ENCODE data around the gene NLK. TPM values are rescaled to one million over a fixed set of nuclear protein-coding genes. Genes with fewer than 3 reads are reported as not detected.

Gene NLK
- total and polyA plus RNA-seq, 2 of the 13 experiments (the other 11 are each of a cell fraction or from before 2014, with no cell fraction given): 13.4 to 14.6 TPM

- TF ChIP-seq THAP9 (CRISPR knock-in tag; IDR thresholded peaks at IDR 0.05; ENCODE audit: borderline replicate concordance) (no peak; the same call in 1 of the 2 replicates), NAIF1 (CRISPR knock-in tag; IDR thresholded peaks at IDR 0.05; ENCODE audit: borderline replicate concordance) (no peak), THAP8 (CRISPR knock-in tag; IDR thresholded peaks at IDR 0.05; ENCODE audit: borderline replicate concordance) (no peak), THAP11 (CRISPR knock-in tag; IDR thresholded peaks at IDR 0.05) (peak; percentile 72), FOSL1 (CRISPR knock-in tag; IDR thresholded peaks at IDR 0.05; ENCODE audit: borderline replicate concordance) (no peak), ELF4 (CRISPR knock-in tag; IDR thresholded peaks at IDR 0.05; ENCODE audit: borderline replicate concordance) (peak; percentile 43; the same call in 1 of the 2 replicates), ZNF567 (CRISPR knock-in tag; IDR thresholded peaks at IDR 0.05; ENCODE audit: borderline replicate concordance) (no peak), POLR2G (IDR thresholded peaks at IDR 0.05; ENCODE audit: low read depth, low read length) (peak; percentile 86), GATA4 (IDR thresholded peaks at IDR 0.05; ENCODE audit: borderline replicate concordance, low read depth) (0 out of 2 replicates have a peak, but pooled peaks have one; percentile 22), MXI1 (IDR thresholded peaks at IDR 0.05; ENCODE audit: borderline replicate concordance, low read depth, low read length) (peak; percentile 75; the same call in 1 of the 3 replicates), CREB1 (IDR thresholded peaks at IDR 0.05) (peak; percentile 88), CREB1 (CRISPR knock-in tag; IDR thresholded peaks at IDR 0.05) (peak; percentile 91), FOXK1 (CRISPR knock-in tag; IDR thresholded peaks at IDR 0.05; ENCODE audit: borderline replicate concordance, low read depth) (peak; percentile 79), SP2 (CRISPR knock-in tag; IDR thresholded peaks at IDR 0.05) (peak; percentile 99), ZNF562 (CRISPR knock-in tag; IDR thresholded peaks at IDR 0.05; ENCODE audit: borderline replicate concordance) (no peak), SIN3A (IDR thresholded peaks at IDR 0.05; ENCODE audit: borderline replicate concordance, low read depth, low read length) (peak; percentile 69; the same call in 1 of the 2 replicates), SP4 (CRISPR knock-in tag; IDR thresholded peaks at IDR 0.05) (peak; percentile 94), KMT2A (CRISPR knock-in tag; IDR thresholded peaks at IDR 0.05) (peak; percentile 56; the same call in 1 of the 2 replicates), RFXAP (CRISPR knock-in tag; IDR thresholded peaks at IDR 0.05; ENCODE audit: borderline replicate concordance) (peak; percentile 76; the same call in 1 of the 2 replicates), FOXK2 (IDR thresholded peaks at IDR 0.05) (peak; percentile 63; the same call in 1 of the 2 replicates), HNF4G (IDR thresholded peaks at IDR 0.05; ENCODE audit: borderline replicate concordance, low read depth, low read length) (no peak), HNF4G (CRISPR knock-in tag; IDR thresholded peaks at IDR 0.05; ENCODE audit: borderline replicate concordance, low read depth) (no peak), ZNF160 (CRISPR knock-in tag; IDR thresholded peaks at IDR 0.05) (no peak), PCBP1 (IDR thresholded peaks at IDR 0.05; ENCODE audit: borderline replicate concordance, low read depth, low read length) (peak; percentile 79; the same call in 1 of the 2 replicates), ZNF598 (CRISPR knock-in tag; IDR thresholded peaks at IDR 0.05; ENCODE audit: borderline replicate concordance) (no peak), TSC22D2 (CRISPR knock-in tag; IDR thresholded peaks at IDR 0.05; ENCODE audit: borderline replicate concordance) (no peak)
Measured at GRCh38 chr17:28041068-28041843, 1.2 kb upstream of the NLK start (continued).
